IMR-90 (cell line): ENCODE measurements around the gene UBL3.

Experiments
- BHLHE40 ChIP-seq: fragments of 150-350 bp; IDR thresholded peaks from 2 replicates; pipeline ENCODE4 v1.6.1; 2016; ENCODE audit warnings: mild to moderate bottlenecking, low read depth, low read length
- CEBPB ChIP-seq: IDR thresholded peaks from 2 replicates; pipeline ENCODE4 v1.6.1; 2012; ENCODE audit warnings: low read depth, low read length, improper control_type of control experiment
- CTCF ChIP-seq: conservative IDR thresholded peaks from 2 replicates; pipeline ENCODE4 v1.5.1; 2012; ENCODE audit warnings: mild to moderate bottlenecking, low read depth, low read length, improper control_type of control experiment
- ELK1 ChIP-seq: fragments of 150-350 bp; IDR thresholded peaks from 2 replicates; pipeline ENCODE4 v1.6.1; 2016; ENCODE audit warnings: low read depth, mild to moderate bottlenecking, low read length, moderate library complexity, borderline replicate concordance
- MAFK ChIP-seq: IDR thresholded peaks from 2 replicates; pipeline ENCODE4 v1.6.1; 2012; ENCODE audit warnings: low read depth, low read length, improper control_type of control experiment
- MAZ ChIP-seq: IDR thresholded peaks from 2 replicates; pipeline ENCODE4 v1.6.1; 2012; ENCODE audit warnings: low read depth, mild to moderate bottlenecking, low read length, improper control_type of control experiment, moderate library complexity, borderline replicate concordance
- MXI1 ChIP-seq: IDR thresholded peaks from 2 replicates; pipeline ENCODE4 v1.6.1; 2012; ENCODE audit warnings: low read depth, mild to moderate bottlenecking, low read length, moderate library complexity, borderline replicate concordance
- POLR2A ChIP-seq: IDR thresholded peaks from 2 replicates; pipeline ENCODE4 v1.6.1; 2012; ENCODE audit warnings: mild to moderate bottlenecking, low read depth, low read length
- RAD21 ChIP-seq: IDR thresholded peaks from 2 replicates; pipeline ENCODE4 v1.6.1; 2012; ENCODE audit warnings: low read length, improper control_type of control experiment
- RCOR1 ChIP-seq: IDR thresholded peaks from 2 replicates; pipeline ENCODE4 v1.6.1; 2012; ENCODE audit warnings: mild to moderate bottlenecking, low read length, improper control_type of control experiment; ENCODE audit not compliant: insufficient replicate concordance
- RFX5 ChIP-seq: IDR thresholded peaks from 2 replicates; pipeline ENCODE4 v1.8.0; 2012; ENCODE audit warnings: low read depth, mild to moderate bottlenecking, low read length, moderate library complexity
- SMC3 ChIP-seq: fragments of 150-350 bp; IDR thresholded peaks from 2 replicates; pipeline ENCODE4 v1.6.1; 2016; ENCODE audit warnings: low read depth, mild to moderate bottlenecking, antibody characterized with exemption, low read length, moderate library complexity

GRCh38 chr13:29849071-29849631, 1.3 kb downstream of the UBL3 start:
- TF ChIP-seq MAFK: no peak
- no peak for TF ChIP-seq CTCF
- no peak for TF ChIP-seq MXI1
- no peak for TF ChIP-seq ELK1
- TF ChIP-seq POLR2A: no peak
- TF ChIP-seq CEBPB: no peak
- no peak for TF ChIP-seq MAZ
- no peak for TF ChIP-seq RFX5
- TF ChIP-seq RAD21: no peak; the same call in 1 of the 2 replicates
- no peak for TF ChIP-seq RCOR1
- TF ChIP-seq SMC3: no peak
- TF ChIP-seq BHLHE40: no peak
